HCT116 (cell line): ENCODE measurements around the gene MPV17. TPM values are rescaled to one million over a fixed set of nuclear protein-coding genes. Genes with fewer than 3 reads are reported as not detected.
A peak's percentile ranks its signal among the peaks of the same experiment; 100 is the strongest.
"Not testable (repeated sequence)": the region's sequence is repeated elsewhere in the genome, so short reads cannot be mapped to it uniquely, and the experiment has no call there.

Source experiments
- ATAC-seq: fragments of 200-7000 bp; cut with Tn5 transposase; 2 replicates; pipeline ENCODE4 v1.9.1; 2020; ENCODE audit warnings: mild to moderate bottlenecking, moderate library complexity
- BruUV-seq: library from RNA; stranded (reverse); fragments of 400-500 nt; replicated peaks from 2 replicates; lab custom pipeline; 2021; lab: Mats Ljungman, UMichigan
- CTCF ChIA-PET: fragments of 300-600 bp; sonication (Branson Sonifier 250); formaldehyde crosslinking; loops from one replicate; lab custom pipeline; 2021; ENCODE audit warnings: antibody characterized with exemption; lab: Charles Lee
- POLR2A ChIA-PET: fragments of 300-600, 350-600 bp; sonication (Branson Sonifier 250); formaldehyde crosslinking; loops from one replicate; lab custom pipeline; 2021; ENCODE audit warnings: antibody characterized with exemption; lab: Charles Lee
- RAD21 ChIA-PET, 2 experiments: fragments of 300-600 bp; sonication (Branson Sonifier 250); formaldehyde crosslinking; loops; one replicate each; lab custom pipeline; 2023; ENCODE audit warnings: low total read pairs in 2 of 2; ENCODE audit not compliant: uncharacterized antibody in 2 of 2, unreplicated experiment in 2 of 2, low non-redundant PET in 1 of 2; lab: Charles Lee
- DNase-seq: peaks from one replicate; pipeline ENCODE4 v3.0.0-alpha.2; 2010; ENCODE audit warnings: low read depth, low spot score
- H2AFZ ChIP-seq: fragments of 200-600 bp; shearing (Covaris generic), sonication (generic); 2 replicates; pipeline ENCODE4 v1.6.1; 2017; ENCODE audit warnings: low read depth, mixed run types, mixed read lengths, antibody characterized with exemption, low read length; ENCODE audit not compliant: poor library complexity, severe bottlenecking
- H3K27ac ChIP-seq: 2 replicates; pipeline ENCODE4 v1.5.1; 2012; ENCODE audit warnings: low read depth, low read length
- H3K27me3 ChIP-seq: fragments of 200-600 bp; sonication (generic); 2 replicates; pipeline ENCODE4 v1.6.1; 2016; ENCODE audit warnings: mixed run types, low read length, mixed read lengths; ENCODE audit not compliant: insufficient read depth
- H3K36me3 ChIP-seq, 2 experiments: fragments of 200-500 bp in 1 of 2; fragments of 200-600 bp in 1 of 2; sonication (Bioruptor generic) in 1 of 2; sonication (generic) in 1 of 2; 2 replicates each; pipeline versions ENCODE4 v1.5.1 to v1.6.1; 2014 to 2016; ENCODE audit warnings: low read length in 2 of 2, inconsistent platforms in 1 of 2, mixed read lengths in 1 of 2, mixed run types in 1 of 2; ENCODE audit not compliant: insufficient read depth in 2 of 2, control insufficient read depth in 1 of 2
- H3K4me1 ChIP-seq, 2 experiments: fragments of 200-600 bp in 1 of 2; sonication (generic) in 1 of 2; 2 replicates each; pipeline versions ENCODE4 v1.5.1 to v1.6.1; 2012 to 2017; ENCODE audit warnings: low read length in 2 of 2, inconsistent platforms in 1 of 2, mild to moderate bottlenecking in 1 of 2, mixed read lengths in 1 of 2, mixed run types in 1 of 2, moderate library complexity in 1 of 2; ENCODE audit not compliant: insufficient read depth in 2 of 2, control insufficient read depth in 1 of 2
- H3K4me2 ChIP-seq: fragments of 200-600 bp; sonication (generic); 2 replicates; pipeline ENCODE4 v1.6.1; 2017; ENCODE audit warnings: mixed run types, low read length, mixed read lengths
- H3K4me3 ChIP-seq, 2 experiments: fragments of 200-600 bp in 1 of 2; sonication (generic) in 1 of 2; replicated peaks in 1 of 2; 2 replicates each; pipeline ENCODE4 v1.5.1; 2011 to 2016; ENCODE audit warnings: low read length in 2 of 2, control low read depth in 1 of 2, low read depth in 1 of 2, mild to moderate bottlenecking in 1 of 2, mixed read lengths in 1 of 2, mixed run types in 1 of 2
- H3K79me2 ChIP-seq: fragments of 200-600 bp; sonication (generic); 2 replicates; pipeline ENCODE4 v1.6.1; 2017; ENCODE audit warnings: mild to moderate bottlenecking, mixed run types, low read length, moderate library complexity, mixed read lengths; ENCODE audit not compliant: insufficient read depth
- H3K9ac ChIP-seq: fragments of 200-600 bp; sonication (generic); 2 replicates; pipeline ENCODE4 v1.6.1; 2016; ENCODE audit warnings: low read length, mixed read lengths
- H3K9me2 ChIP-seq: fragments of 200-600 bp; sonication (generic), shearing (Covaris generic); 2 replicates; pipeline ENCODE4 v1.6.1; 2017; ENCODE audit warnings: mixed run types, mild to moderate bottlenecking, moderate library complexity; ENCODE audit not compliant: insufficient read depth
- H3K9me3 ChIP-seq, 2 experiments: fragments of 200-500 bp in 1 of 2; fragments of 200-600 bp in 1 of 2; sonication (Bioruptor generic) in 1 of 2; sonication (generic) in 1 of 2; 2 replicates each; pipeline ENCODE4 v1.6.1; 2014 to 2017; ENCODE audit warnings: low read length in 2 of 2, mixed read lengths in 2 of 2, inconsistent platforms in 1 of 2, low read depth in 1 of 2, mild to moderate bottlenecking in 1 of 2, mixed run types in 1 of 2, moderate library complexity in 1 of 2; ENCODE audit not compliant: control insufficient read depth in 1 of 2, insufficient read depth in 1 of 2
- H4K20me1 ChIP-seq: fragments of 200-600 bp; sonication (generic), shearing (Covaris generic); 2 replicates; pipeline ENCODE4 v1.6.1; 2017; ENCODE audit warnings: mixed run types, mild to moderate bottlenecking, moderate library complexity; ENCODE audit not compliant: insufficient read depth
- CBX3 ChIP-seq: IDR thresholded peaks from 2 replicates; pipeline ENCODE4 v1.6.1; 2012; ENCODE audit warnings: low read depth
- EGR1 ChIP-seq: IDR thresholded peaks from 2 replicates; pipeline ENCODE4 v1.6.1; 2012; ENCODE audit warnings: low read depth
- POLR2AphosphoS5 ChIP-seq: IDR thresholded peaks from 2 replicates; pipeline ENCODE4 v1.6.1; 2011; ENCODE audit warnings: mild to moderate bottlenecking, low read depth, low read length, moderate library complexity
- RAD21 ChIP-seq: IDR thresholded peaks from 2 replicates; pipeline ENCODE4 v1.6.1; 2012; ENCODE audit warnings: low read depth, mild to moderate bottlenecking
- TCF7L2 ChIP-seq: IDR thresholded peaks from 2 replicates; pipeline ENCODE4 v1.7.0; 2011; ENCODE audit warnings: borderline replicate concordance, inconsistent platforms; ENCODE audit not compliant: insufficient read depth, insufficient read length; ENCODE audit errors: extremely low read depth
- YY1 ChIP-seq: IDR thresholded peaks from 2 replicates; pipeline ENCODE4 v1.6.1; 2011; ENCODE audit warnings: low read length, low read depth, moderate library complexity, mild to moderate bottlenecking; ENCODE audit not compliant: insufficient replicate concordance; ENCODE audit errors: extremely low read depth
- intact Hi-C: fragments of 100-400 bp; cut with micrococcal nuclease; formaldehyde crosslinking; loops from 2 replicates; pipeline ENCODE4 v1.10.0; 2022
- total RNA-seq: library from RNA; stranded (reverse); gene quantifications from one replicate; pipeline ENCODE4 v1.2.1, GENCODE V29; 2021; ENCODE audit not compliant: unreplicated experiment

The MPV17 gene
- total RNA-seq, 1 experiment from 2014 or later, result 55.4 TPM

GRCh38 chr2:27303093-27304025 is 19.5 kb downstream of the MPV17 start (continued):
- TF ChIP-seq YY1 (no peak), EGR1 (no peak), POLR2AphosphoS5 (peak; percentile 26; the same call in 1 of the 2 replicates), TCF7L2 (no peak), RAD21 (peak; percentile 86), CBX3 (peak; percentile 30; the same call in 1 of the 2 replicates)
- TF ChIP-seq, all 23 proteins: peak for 4

GRCh38 chr2:27300606-27301005 is 22.3 kb downstream of the MPV17 start:
- H3K9me2 ChIP-seq, DNase-seq, H2AFZ ChIP-seq, H3K4me1 ChIP-seq, BruUV-seq, H3K36me3 ChIP-seq, H3K79me2 ChIP-seq, POLR2A ChIA-PET, H3K4me3 ChIP-seq, H3K9me3 ChIP-seq, RAD21 ChIA-PET, H3K4me2 ChIP-seq, H3K27me3 ChIP-seq, ATAC-seq, H3K27ac ChIP-seq, H3K9ac ChIP-seq, H4K20me1 ChIP-seq: not testable (repeated sequence)
- CTCF ChIA-PET, result interaction anchor here (3.5 kb wide), 1 partner anchor 21 kb away, joined by 19 read pairs; no protein-coding TSS in a partner anchor
- intact Hi-C loops, result loop anchor here (5.0 kb wide), 1 partner anchor 33 kb away; no protein-coding TSS in a partner anchor
